Measurements from ENCODE around the gene IL18R1. TPM values are rescaled to one million over a fixed set of nuclear protein-coding genes. Genes with fewer than 3 reads are reported as not detected.

Gene IL18R1
- total and polyA plus RNA-seq, 2 experiments from 2014 or later: 1.5 to 2.1 TPM

- Histone ChIP-seq H3K27me3 (replicated peaks; ENCODE audit: insufficient read depth) (no peaks in the 10 kb centered on the region), H3K4me2 (ENCODE audit: unreplicated experiment) (no peak overlapping the region), H3K27ac (no peak overlapping the region), H3F3A (ENCODE audit: insufficient read depth) (no peaks in the 10 kb centered on the region), H3K79me2 (ENCODE audit: insufficient read depth) (no peaks in the 10 kb centered on the region), H2AFZ (no peak overlapping the region), H3K9ac (no peak overlapping the region), H3K9me3 (ENCODE audit: low read depth) (no peaks in the 10 kb centered on the region), H3K4me1 (ENCODE audit: insufficient read depth) (no peaks in the 10 kb centered on the region), H3K9me2 (ENCODE audit: insufficient read depth) (no peaks in the 10 kb centered on the region), H3K4me3 (no peak overlapping the region), H3K36me3 (ENCODE audit: low read depth) (no peaks in the 10 kb centered on the region), H4K20me1 (ENCODE audit: insufficient read depth) (no peaks in the 10 kb centered on the region)
- no peak for DNase-seq
- TF ChIP-seq EZH2 (IDR thresholded peaks at IDR 0.05; ENCODE audit: insufficient read depth, poor library complexity, severe bottlenecking) (no peak), EZH2phosphoT487 (IDR thresholded peaks at IDR 0.05; ENCODE audit: insufficient read depth, low read depth) (no peak)
- in situ Hi-C loops (cut with MboI): no loop called here
- WGBS, 2 experiments (ENCODE audit: low coverage in 1 of 2, low lambda C conversion rate in 2 of 2, missing lambda C conversion rate in 2 of 2): 78 to 82% methylated on average over 5 of the region's 5 CpGs
Measured at GRCh38 chr2:102368461-102369109, 13.0 kb downstream of the IL18R1 start.

GRCh38 chr2:102369866-102370265 is 14.3 kb downstream of the IL18R1 start:
- Histone ChIP-seq H3K79me2 (ENCODE audit: insufficient read depth) (no peaks in the 10 kb centered on the region), H3K9ac (no peak overlapping the region), H3K36me3 (ENCODE audit: low read depth) (no peaks in the 10 kb centered on the region), H3K4me2 (ENCODE audit: unreplicated experiment) (no peak overlapping the region), H4K20me1 (ENCODE audit: insufficient read depth) (no peaks in the 10 kb centered on the region), H3K4me1 (ENCODE audit: insufficient read depth) (no peaks in the 10 kb centered on the region), H2AFZ (no peak overlapping the region), H3K9me2 (ENCODE audit: insufficient read depth) (no peaks in the 10 kb centered on the region), H3K27ac (no peak overlapping the region), H3K9me3 (ENCODE audit: low read depth) (no peaks in the 10 kb centered on the region), H3F3A (ENCODE audit: insufficient read depth) (no peaks in the 10 kb centered on the region), H3K27me3 (replicated peaks; ENCODE audit: insufficient read depth) (no peaks in the 10 kb centered on the region), H3K4me3 (no peak overlapping the region)
- no peak for TF ChIP-seq EZH2phosphoT487 (IDR thresholded peaks at IDR 0.05; ENCODE audit: insufficient read depth, low read depth)
- TF ChIP-seq EZH2 (IDR thresholded peaks at IDR 0.05; ENCODE audit: insufficient read depth, poor library complexity, severe bottlenecking): no peak
- no peak for DNase-seq
- in situ Hi-C loops (cut with MboI): no loop called here
- WGBS, 2 experiments (ENCODE audit: low coverage in 1 of 2, low lambda C conversion rate in 2 of 2, missing lambda C conversion rate in 2 of 2): 74 to 82% methylated on average over 1 of the region's 1 CpG

- Histone ChIP-seq H3K27ac (no peak overlapping the region), H3F3A (ENCODE audit: insufficient read depth) (no peaks in the 10 kb centered on the region), H3K9ac (no peak overlapping the region), H3K9me3 (ENCODE audit: low read depth) (no peaks in the 10 kb centered on the region), H3K4me2 (ENCODE audit: unreplicated experiment) (no peak overlapping the region), H4K20me1 (ENCODE audit: insufficient read depth) (no peaks in the 10 kb centered on the region), H3K27me3 (replicated peaks; ENCODE audit: insufficient read depth) (no peaks in the 10 kb centered on the region), H3K4me1 (ENCODE audit: insufficient read depth) (peaks cover 2% of the 10 kb centered on the region; the same call in 1 of the 2 replicates), H2AFZ (no peak overlapping the region), H3K79me2 (ENCODE audit: insufficient read depth) (no peaks in the 10 kb centered on the region), H3K9me2 (ENCODE audit: insufficient read depth) (no peaks in the 10 kb centered on the region), H3K36me3 (ENCODE audit: low read depth) (no peaks in the 10 kb centered on the region), H3K4me3 (no peak overlapping the region)
- in situ Hi-C loops (cut with MboI): no loop called here
- TF ChIP-seq EZH2 (IDR thresholded peaks at IDR 0.05; ENCODE audit: insufficient read depth, poor library complexity, severe bottlenecking): no peak
- no peak for TF ChIP-seq EZH2phosphoT487 (IDR thresholded peaks at IDR 0.05; ENCODE audit: insufficient read depth, low read depth)
- DNase-seq: peak; percentile 6
- WGBS, 2 experiments (ENCODE audit: low coverage in 1 of 2, low lambda C conversion rate in 2 of 2, missing lambda C conversion rate in 2 of 2): 78 to 96% methylated on average over 1 of the region's 1 CpG
Measured at GRCh38 chr2:102376052-102376591, 20.5 kb downstream of the IL18R1 start.

GRCh38 chr2:102383722-102384121 is 28.1 kb downstream of the IL18R1 start:
- H3K36me3 ChIP-seq (ENCODE audit: low read depth): no peaks in the 10 kb centered on the region
- peaks cover 3% of the 10 kb centered on the region for H3K9me3 ChIP-seq (ENCODE audit: low read depth)
- no peaks in the 10 kb centered on the region; the same call in 1 of the 2 replicates for H3K9me2 ChIP-seq (ENCODE audit: insufficient read depth)
- no peak overlapping the region for H3K4me2 ChIP-seq (ENCODE audit: unreplicated experiment)
- no peak overlapping the region for H3K27ac ChIP-seq
- no peak for TF ChIP-seq EZH2 (IDR thresholded peaks at IDR 0.05; ENCODE audit: insufficient read depth, poor library complexity, severe bottlenecking)
- H2AFZ ChIP-seq: no peak overlapping the region
- DNase-seq: no peak
- no peak overlapping the region for H3K4me3 ChIP-seq
- H3K4me1 ChIP-seq (ENCODE audit: insufficient read depth): no peaks in the 10 kb centered on the region
- H4K20me1 ChIP-seq (ENCODE audit: insufficient read depth): no peaks in the 10 kb centered on the region
- H3K27me3 ChIP-seq (replicated peaks; ENCODE audit: insufficient read depth): no peaks in the 10 kb centered on the region
- in situ Hi-C loops (cut with MboI): no loop called here
- H3F3A ChIP-seq (ENCODE audit: insufficient read depth): no peaks in the 10 kb centered on the region
- H3K9ac ChIP-seq: no peak overlapping the region
- H3K79me2 ChIP-seq (ENCODE audit: insufficient read depth): no peaks in the 10 kb centered on the region
